ENCODE measurements around the gene WDR45B. TPM values are rescaled to one million over a fixed set of nuclear protein-coding genes. Genes with fewer than 3 reads are reported as not detected.

Gene WDR45B
- total and polyA plus RNA-seq, 2 donors (not counting 3 experiments of a cell fraction or from before 2014, with no cell fraction given), result 62.0 to 76.7 TPM

DNA sequence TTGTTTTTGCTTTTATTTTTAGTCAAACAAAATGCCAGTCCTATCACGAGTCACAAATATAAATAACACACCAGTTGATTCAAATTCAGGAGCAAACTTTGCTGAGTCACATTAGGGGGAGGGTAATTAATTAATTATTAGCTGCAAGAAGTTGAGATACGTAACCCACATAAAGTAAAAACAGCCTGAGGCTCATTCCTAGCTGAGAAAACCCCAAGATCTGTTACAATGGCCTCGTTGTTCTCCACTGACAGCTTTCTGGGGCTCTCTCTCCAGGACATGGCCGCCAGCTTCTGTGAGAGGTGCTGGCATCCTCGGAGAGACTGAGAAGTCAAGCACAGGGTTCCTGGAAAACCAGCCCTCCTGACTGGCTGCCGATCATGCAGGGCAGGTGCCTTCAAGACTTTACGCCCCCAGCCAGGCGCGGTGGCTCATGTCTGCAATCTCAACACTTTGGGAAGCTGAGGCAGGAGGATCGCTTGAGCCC, 39.2 kb upstream of the WDR45B start:
- CTCF ChIA-PET, result interaction anchor here (1.0 to 1.8 kb wide), 3 partner anchors 9 to 21 kb away, joined by 3 to 5 read pairs (median 4); no protein-coding TSS in a partner anchor
- no peak for DNase-seq (ENCODE audit: low read depth, low spot score)
- no peak overlapping the region for H3K4me2 ChIP-seq (ENCODE audit: insufficient read depth, low read length)
- dilution Hi-C loops (cut with MboI; ENCODE audit: extremely low pct_ligation_motif_present, low sequenced_read_pairs) (no loop called here), intact Hi-C loops (cut with micrococcal nuclease) (no loop called here)
- H3K79me2 ChIP-seq (ENCODE audit: control insufficient read depth, insufficient read depth, low read length), result no peaks in the 10 kb centered on the region
- FAIRE-seq, result no peak
- H3K27me3 ChIP-seq (ENCODE audit: control insufficient read depth in 2 of 2, insufficient read depth in 2 of 2, low read length in 2 of 2), result no peaks in the 10 kb centered on the region
- no TSS peak for BruUV-seq (replicated peaks)
- POLR2A ChIA-PET, result no interaction called here
- TF ChIP-seq, protein P1, sequence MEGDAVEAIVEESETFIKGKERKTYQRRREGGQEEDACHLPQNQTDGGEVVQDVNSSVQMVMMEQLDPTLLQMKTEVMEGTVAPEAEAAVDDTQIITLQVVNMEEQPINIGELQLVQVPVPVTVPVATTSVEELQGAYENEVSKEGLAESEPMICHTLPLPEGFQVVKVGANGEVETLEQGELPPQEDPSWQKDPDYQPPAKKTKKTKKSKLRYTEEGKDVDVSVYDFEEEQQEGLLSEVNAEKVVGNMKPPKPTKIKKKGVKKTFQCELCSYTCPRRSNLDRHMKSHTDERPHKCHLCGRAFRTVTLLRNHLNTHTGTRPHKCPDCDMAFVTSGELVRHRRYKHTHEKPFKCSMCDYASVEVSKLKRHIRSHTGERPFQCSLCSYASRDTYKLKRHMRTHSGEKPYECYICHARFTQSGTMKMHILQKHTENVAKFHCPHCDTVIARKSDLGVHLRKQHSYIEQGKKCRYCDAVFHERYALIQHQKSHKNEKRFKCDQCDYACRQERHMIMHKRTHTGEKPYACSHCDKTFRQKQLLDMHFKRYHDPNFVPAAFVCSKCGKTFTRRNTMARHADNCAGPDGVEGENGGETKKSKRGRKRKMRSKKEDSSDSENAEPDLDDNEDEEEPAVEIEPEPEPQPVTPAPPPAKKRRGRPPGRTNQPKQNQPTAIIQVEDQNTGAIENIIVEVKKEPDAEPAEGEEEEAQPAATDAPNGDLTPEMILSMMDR (IDR thresholded peaks at IDR 0.05; ENCODE audit: extremely low read depth in 1 of 2, insufficient read depth in 1 of 2, low read depth in 1 of 2, low read length in 2 of 2), result no peak
- TF ChIP-seq, protein P2, sequence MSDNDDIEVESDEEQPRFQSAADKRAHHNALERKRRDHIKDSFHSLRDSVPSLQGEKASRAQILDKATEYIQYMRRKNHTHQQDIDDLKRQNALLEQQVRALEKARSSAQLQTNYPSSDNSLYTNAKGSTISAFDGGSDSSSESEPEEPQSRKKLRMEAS (IDR thresholded peaks at IDR 0.05; ENCODE audit: insufficient read depth, insufficient read length), result no peak
- TF ChIP-seq JUN (IDR thresholded peaks at IDR 0.05; ENCODE audit: borderline replicate concordance, insufficient read depth, insufficient read length, low read depth) (no peak), POLR2AphosphoS5 (IDR thresholded peaks at IDR 0.05; ENCODE audit: insufficient read depth, low read depth, low read length) (no peak), GATA2 (IDR thresholded peaks at IDR 0.05; ENCODE audit: insufficient read depth, insufficient read length, low read depth, low read length) (no peak), POLR2A (IDR thresholded peaks at IDR 0.05; ENCODE audit: low read depth, low read length) (no peak), EZH2 (IDR thresholded peaks at IDR 0.05; ENCODE audit: borderline replicate concordance, low read depth, low read length, severe bottlenecking) (no peak), MYC (IDR thresholded peaks at IDR 0.05; ENCODE audit: low read depth, low read length) (no peak), FOS (IDR thresholded peaks at IDR 0.05; ENCODE audit: borderline replicate concordance, insufficient read depth, low read length) (no peak)
- no peaks in the 10 kb centered on the region for H3K9me3 ChIP-seq (replicated peaks; ENCODE audit: control insufficient read depth, insufficient read depth, low read length)
- no peak overlapping the region for H3K27ac ChIP-seq (ENCODE audit: insufficient read depth, low read depth, low read length)
- H3K4me3 ChIP-seq (replicated peaks in 1 of 3; ENCODE audit: insufficient read depth in 1 of 3, low read depth in 1 of 3, low read length in 3 of 3), result no peak overlapping the region
- no peaks in the 10 kb centered on the region for H4K20me1 ChIP-seq (replicated peaks; ENCODE audit: control insufficient read depth, extremely low read depth, insufficient read depth, low read length)
- no peak overlapping the region for H2AFZ ChIP-seq (ENCODE audit: low read depth, low read length)
- no peaks in the 10 kb centered on the region for H3K4me1 ChIP-seq (ENCODE audit: control insufficient read depth, extremely low read depth, insufficient read depth, low read length)
- H3K9me1 ChIP-seq (replicated peaks; ENCODE audit: control insufficient read depth, extremely low read depth, insufficient read depth, low read length), result no peaks in the 10 kb centered on the region
- H3K9ac ChIP-seq (replicated peaks; ENCODE audit: extremely low read depth, insufficient read depth, low read length), result no peak overlapping the region
- H3K36me3 ChIP-seq (ENCODE audit: control insufficient read depth in 2 of 2, extremely low read depth in 1 of 2, insufficient read depth in 2 of 2, low read length in 2 of 2), result no peaks in the 10 kb centered on the region
